Measurements from ENCODE around the gene CASK.
"Not testable (repeated sequence)": the region's sequence is repeated elsewhere in the genome, so short reads cannot be mapped to it uniquely, and the experiment has no call there.

CASK gene

GRCh38 chrX:41516456-41516855 is 406.9 kb downstream of the CASK start:
- Mint-ChIP-seq H3K27ac (no peak overlapping the region), H3K4me3 (no peak overlapping the region), H3K4me1 (peaks cover 9 to 16% of the 10 kb centered on the region in 2 donors)

GRCh38 chrX:41515376-41515775 is 408.0 kb downstream of the CASK start:
- Mint-ChIP-seq H3K27ac (no peak overlapping the region), H3K4me3 (no peak overlapping the region), H3K9me3 (no peaks in the 10 kb centered on the region), H3K27me3 (peaks cover 0 to 6% of the 10 kb centered on the region in 2 donors), H3K36me3 (peaks cover 4 to 5% of the 10 kb centered on the region in 2 donors), H3K4me1 (peaks cover 9 to 16% of the 10 kb centered on the region in 2 donors)
- no peak for ATAC-seq (replicated peaks)
- no peak for DNase-seq

More at GRCh38 chrX:41516456-41516855, 406.9 kb downstream of the CASK start:
- ATAC-seq (replicated peaks): no peak
- Mint-ChIP-seq H3K9me3 (no peaks in the 10 kb centered on the region), H3K27me3 (peaks cover 0 to 6% of the 10 kb centered on the region in 2 donors), H3K36me3 (peaks cover 4 to 5% of the 10 kb centered on the region in 2 donors)
- no peak for DNase-seq

- Mint-ChIP-seq H3K36me3 (peaks cover 4 to 5% of the 10 kb centered on the region in 2 donors), H3K9me3 (no peaks in the 10 kb centered on the region), H3K4me3 (no peak overlapping the region), H3K4me1 (peaks cover 9 to 16% of the 10 kb centered on the region in 2 donors), H3K27me3 (peaks cover 0 to 6% of the 10 kb centered on the region in 2 donors), H3K27ac (no peak overlapping the region)
- DNase-seq: no peak
- ATAC-seq (replicated peaks): no peak
These were observed 409.2 kb downstream of the CASK start for GRCh38 chrX:41514179-41514578.

DNA sequence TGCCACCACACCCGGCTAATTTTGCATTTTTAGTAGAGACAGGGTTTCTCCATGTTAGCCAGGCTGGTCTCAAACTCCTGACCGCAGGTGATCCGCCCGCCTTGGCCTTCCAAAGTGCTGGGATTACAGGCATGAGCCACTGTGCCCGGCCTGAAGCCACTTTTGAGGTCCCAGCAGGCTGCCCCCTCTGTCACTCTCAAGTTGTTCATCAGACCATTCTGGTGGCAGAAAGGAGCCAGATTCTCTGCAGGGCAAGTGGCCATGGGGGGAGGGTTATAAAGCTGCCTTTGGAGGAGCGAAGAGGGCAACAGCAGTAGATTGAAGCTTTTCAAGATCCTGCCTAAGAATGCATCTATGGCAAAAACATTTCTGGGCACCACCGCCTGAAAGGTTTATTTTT is 410.5 kb downstream of the CASK start:
- DNase-seq; H3K36me3 Mint-ChIP-seq; H3K4me1 Mint-ChIP-seq; ATAC-seq (replicated peaks); H3K27ac Mint-ChIP-seq; H3K4me3 Mint-ChIP-seq; H3K27me3 Mint-ChIP-seq; H3K9me3 Mint-ChIP-seq: not testable (repeated sequence)

DNA sequence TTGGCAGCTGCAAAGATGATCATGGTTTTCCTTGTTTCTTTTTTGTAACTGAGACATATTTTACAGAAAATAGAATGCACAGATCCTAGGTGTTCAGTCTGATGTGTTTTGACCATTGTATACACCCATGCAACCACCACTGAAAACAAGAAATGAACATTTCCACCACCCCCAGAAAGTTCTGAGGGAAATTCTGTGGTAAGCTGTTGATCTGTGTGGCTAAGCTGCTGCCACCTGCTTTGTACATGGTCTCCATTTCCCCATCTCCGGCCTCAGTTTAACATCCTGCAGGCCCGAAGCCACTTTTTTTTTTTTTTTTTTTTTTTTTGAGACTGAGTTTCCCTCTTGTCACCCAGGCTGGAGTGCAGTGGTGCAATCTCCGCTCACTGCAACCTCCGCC is 411.0 kb downstream of the CASK start:
- H3K9me3 Mint-ChIP-seq: no peaks in the 10 kb centered on the region
- ATAC-seq (replicated peaks) (peak; percentile 88 to 93), DNase-seq (no peak)
- H3K27ac Mint-ChIP-seq: no peak overlapping the region
- peaks cover 0 to 6% of the 10 kb centered on the region in 2 donors for H3K27me3 Mint-ChIP-seq
- H3K4me1 Mint-ChIP-seq: peaks cover 2 to 7% of the 10 kb centered on the region in 2 donors
- peaks cover 0 to 2% of the 10 kb centered on the region in 2 donors for H3K36me3 Mint-ChIP-seq
- no peak overlapping the region for H3K4me3 Mint-ChIP-seq

DNA sequence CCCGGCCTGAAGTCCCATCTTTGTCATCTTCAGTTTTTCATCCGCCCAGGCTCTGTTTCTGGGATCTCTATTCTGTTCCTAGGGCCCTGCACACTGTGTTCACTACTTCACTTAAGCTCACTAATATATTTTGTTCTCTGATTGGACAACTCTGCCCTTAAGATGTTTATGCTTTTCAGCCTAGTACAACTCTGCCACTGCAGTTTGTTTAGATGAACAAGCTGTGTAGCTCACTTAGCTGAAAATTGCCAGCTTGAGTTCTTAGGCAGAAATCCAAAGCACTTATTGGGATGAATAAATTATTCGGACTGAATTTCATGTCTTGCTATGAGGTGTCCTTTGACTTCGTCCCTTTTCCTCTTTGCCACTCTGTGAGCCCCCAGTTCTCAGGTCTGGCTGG is 415.4 kb downstream of the CASK start:
- Mint-ChIP-seq H3K27me3 (no peaks in the 10 kb centered on the region), H3K36me3 (no peaks in the 10 kb centered on the region), H3K9me3 (no peaks in the 10 kb centered on the region), H3K27ac (no peak overlapping the region), H3K4me1 (peaks cover 0 to 7% of the 10 kb centered on the region in 2 donors), H3K4me3 (no peak overlapping the region)
- DNase-seq (no peak), ATAC-seq (replicated peaks) (no peak)

- no peak overlapping the region for H3K4me3 Mint-ChIP-seq
- H3K27me3 Mint-ChIP-seq: peaks cover 0 to 3% of the 10 kb centered on the region in 2 donors
- peaks cover 2 to 4% of the 10 kb centered on the region in 2 donors for H3K9me3 Mint-ChIP-seq
- no peak for ATAC-seq (replicated peaks)
- DNase-seq: no peak
- H3K36me3 Mint-ChIP-seq: no peaks in the 10 kb centered on the region
- H3K27ac Mint-ChIP-seq: no peak overlapping the region
- H3K4me1 Mint-ChIP-seq: no peaks in the 10 kb centered on the region
These were observed 421.4 kb downstream of the CASK start for GRCh38 chrX:41502004-41502403.

GRCh38 chrX:41499984-41500383 is 423.4 kb downstream of the CASK start:
- H3K27me3 Mint-ChIP-seq: peaks cover 0 to 3% of the 10 kb centered on the region in 2 donors
- H3K4me3 Mint-ChIP-seq: no peak overlapping the region
- ATAC-seq (replicated peaks) (no peak), DNase-seq (no peak)
- no peaks in the 10 kb centered on the region for H3K4me1 Mint-ChIP-seq
- H3K9me3 Mint-ChIP-seq: peaks cover 2 to 5% of the 10 kb centered on the region in 2 donors
- no peaks in the 10 kb centered on the region for H3K36me3 Mint-ChIP-seq
- H3K27ac Mint-ChIP-seq: no peak overlapping the region

GRCh38 chrX:41499195-41499594 is 424.2 kb downstream of the CASK start:
- Mint-ChIP-seq H3K4me1 (no peaks in the 10 kb centered on the region), H3K4me3 (no peak overlapping the region), H3K27me3 (peaks cover 0 to 3% of the 10 kb centered on the region in 2 donors), H3K27ac (no peak overlapping the region), H3K9me3 (peaks cover 2 to 7% of the 10 kb centered on the region in 2 donors), H3K36me3 (no peaks in the 10 kb centered on the region)
- no peak for DNase-seq
- no peak for ATAC-seq (replicated peaks)

GRCh38 chrX:41491267-41492004 is 431.9 kb downstream of the CASK start:
- Mint-ChIP-seq H3K4me3 (no peak overlapping the region), H3K27ac (no peak overlapping the region), H3K36me3 (peaks cover 0 to 7% of the 10 kb centered on the region in 2 donors), H3K27me3 (peaks cover 0 to 11% of the 10 kb centered on the region in 2 donors), H3K9me3 (peaks cover 4 to 10% of the 10 kb centered on the region in 2 donors), H3K4me1 (no peaks in the 10 kb centered on the region)
- ATAC-seq (replicated peaks) (no peak), DNase-seq (no peak)

DNA sequence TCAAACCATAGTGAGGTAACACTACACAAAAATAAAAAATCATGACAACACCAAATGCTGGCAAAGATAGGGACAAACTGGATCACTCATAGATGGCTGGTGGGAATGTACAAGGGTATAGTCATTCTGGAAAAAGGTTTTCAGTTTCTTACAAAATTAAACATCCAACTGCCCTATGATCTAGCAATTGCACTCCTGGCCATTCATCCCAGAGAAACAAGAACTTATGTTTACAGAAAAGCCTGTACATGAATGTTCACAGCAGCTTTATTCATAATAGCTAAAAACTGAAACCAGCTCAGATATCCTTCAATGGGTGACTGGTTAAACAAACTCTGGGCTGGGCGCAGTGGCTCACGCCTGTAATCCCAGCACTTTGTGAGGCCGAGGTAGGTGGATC is 432.9 kb downstream of the CASK start:
- ATAC-seq (replicated peaks) (no peak), DNase-seq (no peak)
- Mint-ChIP-seq H3K27ac (no peak overlapping the region), H3K9me3 (peaks cover 4 to 10% of the 10 kb centered on the region in 2 donors), H3K36me3 (peaks cover 0 to 7% of the 10 kb centered on the region in 2 donors), H3K4me3 (no peak overlapping the region), H3K27me3 (peaks cover 0 to 11% of the 10 kb centered on the region in 2 donors), H3K4me1 (no peaks in the 10 kb centered on the region)

DNA sequence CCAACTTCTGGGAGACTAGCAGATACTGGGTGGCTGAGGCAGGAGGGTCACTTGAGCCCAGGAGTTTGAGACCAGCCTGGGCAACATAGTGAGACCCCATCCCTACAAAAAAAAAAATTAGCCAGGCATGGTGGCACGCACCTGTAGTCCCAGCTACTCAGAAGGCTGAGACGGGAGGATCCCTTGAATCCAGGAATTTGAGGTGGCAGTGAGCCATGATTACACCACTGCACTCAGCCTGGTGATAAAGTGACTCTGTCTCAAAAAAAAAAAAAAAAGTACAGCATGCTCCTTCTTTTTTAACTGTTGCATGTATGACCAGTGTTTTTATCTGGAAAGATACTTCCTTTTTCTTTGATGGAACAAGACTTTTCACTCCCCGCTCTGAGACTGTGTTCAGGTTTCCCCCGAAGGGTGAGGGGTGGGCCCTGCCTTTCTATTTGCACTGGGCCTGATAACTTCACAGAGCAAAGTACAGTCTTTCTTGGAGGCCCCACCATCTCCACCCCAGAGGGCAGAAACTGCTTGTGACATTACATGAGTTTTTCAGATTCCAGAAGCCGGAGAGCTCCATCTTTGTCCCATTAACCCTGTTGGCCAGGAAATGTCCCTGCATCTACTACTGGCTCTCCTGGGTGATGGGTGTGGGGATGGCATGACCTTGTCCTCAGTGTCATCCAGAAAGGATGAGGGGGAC is 441.1 kb downstream of the CASK start:
- H3K27ac Mint-ChIP-seq: no peak overlapping the region
- no peak for ATAC-seq (replicated peaks)
- peaks cover 1 to 2% of the 10 kb centered on the region in 2 donors for H3K36me3 Mint-ChIP-seq
- peaks cover 2 to 5% of the 10 kb centered on the region in 2 donors for H3K9me3 Mint-ChIP-seq
- no peak for DNase-seq
- H3K4me1 Mint-ChIP-seq: no peaks in the 10 kb centered on the region
- H3K4me3 Mint-ChIP-seq: no peak overlapping the region
- H3K27me3 Mint-ChIP-seq: peaks cover 0 to 1% of the 10 kb centered on the region in 2 donors

GRCh38 chrX:41481264-41482109 is 441.9 kb downstream of the CASK start:
- ATAC-seq (replicated peaks) (no peak), DNase-seq (no peak)
- H3K27me3 Mint-ChIP-seq: no peaks in the 10 kb centered on the region
- no peak overlapping the region for H3K4me3 Mint-ChIP-seq
- peaks cover 2 to 4% of the 10 kb centered on the region in 2 donors for H3K9me3 Mint-ChIP-seq
- H3K36me3 Mint-ChIP-seq: peaks cover 0 to 2% of the 10 kb centered on the region in 2 donors
- H3K27ac Mint-ChIP-seq: no peak overlapping the region
- no peaks in the 10 kb centered on the region for H3K4me1 Mint-ChIP-seq

Measured in stimulated activated naive B cell treated with anti-CD40 and anti-IgM and Interleukin-4, amounts not matched to agents 10 μg/mL and 1 μg/mL and 100 μg/mL, for 72 hours (primary cell).